Measurements from ENCODE around the gene KRTAP10-7.
"Not testable (repeated sequence)": the region's sequence is repeated elsewhere in the genome, so short reads cannot be mapped to it uniquely, and the experiment has no call there.

Gene KRTAP10-7

DNA sequence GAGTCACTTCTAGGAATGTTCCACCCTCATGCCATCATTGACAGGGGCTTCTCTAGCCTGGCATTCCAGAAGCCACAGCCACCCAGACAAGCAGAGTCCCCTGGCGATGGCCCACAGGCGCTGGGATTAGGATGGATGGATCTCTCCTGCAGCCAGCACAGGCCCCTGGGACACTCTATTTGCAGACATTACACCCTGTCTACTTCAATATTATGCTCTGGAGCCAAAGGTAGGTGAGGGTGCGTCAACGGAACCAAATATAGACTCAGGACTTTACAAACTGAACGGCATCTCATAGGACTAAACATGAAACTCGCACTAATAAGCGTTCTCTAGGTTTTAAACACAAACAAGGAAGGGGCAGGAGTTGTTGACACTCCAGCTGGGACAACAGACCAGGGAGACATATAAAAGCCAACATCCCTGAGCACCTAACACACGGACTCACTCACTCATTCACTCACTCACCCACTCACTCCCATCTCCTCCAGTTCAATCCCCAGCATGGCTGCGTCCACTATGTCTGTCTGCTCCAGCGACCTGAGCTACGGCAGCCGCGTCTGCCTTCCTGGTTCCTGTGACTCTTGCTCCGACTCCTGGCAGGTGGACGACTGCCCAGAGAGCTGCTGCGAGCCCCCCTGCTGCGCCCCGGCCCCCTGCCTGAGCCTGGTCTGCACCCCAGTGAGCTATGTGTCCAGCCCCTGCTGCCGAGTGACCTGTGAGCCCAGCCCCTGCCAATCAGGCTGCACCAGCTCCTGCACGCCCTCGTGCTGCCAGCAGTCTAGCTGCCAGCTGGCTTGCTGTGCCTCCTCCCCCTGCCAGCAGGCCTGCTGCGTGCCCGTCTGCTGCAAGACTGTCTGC is at the start of gene KRTAP10-7:
KRTAP10-7 (plus strand) TSS at position 480 of the 861 bp plus-strand sequence; CDS start at position 505, 25 bp downstream.
- DNase-seq (ENCODE audit: low spot score), result not testable (repeated sequence)

DNA sequence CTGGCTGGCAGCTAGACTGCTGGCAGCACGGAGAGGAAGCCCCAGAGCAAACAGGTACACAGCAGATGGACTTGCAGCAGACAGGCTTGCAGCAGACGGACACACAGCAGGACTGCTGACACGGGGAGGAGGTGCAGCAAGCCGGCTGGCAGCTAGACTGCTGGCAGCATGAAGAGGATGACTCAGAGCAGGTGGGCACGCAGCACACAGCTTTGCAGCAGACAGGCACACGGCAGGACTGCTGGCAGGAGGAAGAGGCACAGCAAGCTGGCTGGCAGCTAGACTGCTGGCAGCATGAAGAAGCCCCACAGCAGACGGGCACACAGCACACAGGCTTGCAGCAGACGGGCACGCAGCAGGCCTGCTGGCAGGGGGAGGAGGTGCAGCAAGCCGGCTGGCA is 49.6 kb upstream of the KRTAP10-7 start:
- DNase-seq (ENCODE audit: low spot score), result no peak

GRCh38 chr21:44551340-44551961 is 48.9 kb upstream of the KRTAP10-7 start, which contains the start of gene KRTAP10-2:
KRTAP10-2 (minus strand) TSS chr21:44551505; CDS start chr21:44551458, 47 bp downstream.
- DNase-seq (ENCODE audit: low spot score), result no peak

GRCh38 chr21:44552136-44552535 is 48.3 kb upstream of the KRTAP10-7 start:
- DNase-seq (ENCODE audit: low spot score), result no peak

DNA sequence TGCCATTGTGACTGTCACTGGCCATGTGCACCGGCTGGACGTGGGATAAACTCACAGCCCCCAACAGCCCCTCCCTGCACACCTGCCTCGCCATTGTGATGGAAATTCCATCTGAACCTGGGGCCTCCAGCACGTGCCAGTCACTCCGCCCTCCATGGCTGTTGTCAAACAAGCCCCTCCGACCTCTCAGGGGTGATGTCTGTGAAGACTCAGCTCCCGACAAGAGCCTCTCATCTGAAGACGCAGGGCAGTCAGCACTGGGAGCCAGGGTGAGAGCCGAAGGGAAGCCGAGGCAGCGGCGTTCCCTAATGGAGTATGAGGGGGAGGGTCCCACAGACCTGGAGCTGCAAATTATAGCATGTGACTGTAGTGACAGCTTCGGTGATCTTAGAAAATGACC is 47.7 kb upstream of the KRTAP10-7 start:
- no peak for DNase-seq (ENCODE audit: low spot score)

- no peak for DNase-seq (ENCODE audit: low spot score)
These were observed 45.1 kb upstream of the KRTAP10-7 start for GRCh38 chr21:44555200-44555875.

GRCh38 chr21:44556879-44557278 is 43.5 kb upstream of the KRTAP10-7 start:
- no peak for DNase-seq (ENCODE audit: low spot score)

DNA sequence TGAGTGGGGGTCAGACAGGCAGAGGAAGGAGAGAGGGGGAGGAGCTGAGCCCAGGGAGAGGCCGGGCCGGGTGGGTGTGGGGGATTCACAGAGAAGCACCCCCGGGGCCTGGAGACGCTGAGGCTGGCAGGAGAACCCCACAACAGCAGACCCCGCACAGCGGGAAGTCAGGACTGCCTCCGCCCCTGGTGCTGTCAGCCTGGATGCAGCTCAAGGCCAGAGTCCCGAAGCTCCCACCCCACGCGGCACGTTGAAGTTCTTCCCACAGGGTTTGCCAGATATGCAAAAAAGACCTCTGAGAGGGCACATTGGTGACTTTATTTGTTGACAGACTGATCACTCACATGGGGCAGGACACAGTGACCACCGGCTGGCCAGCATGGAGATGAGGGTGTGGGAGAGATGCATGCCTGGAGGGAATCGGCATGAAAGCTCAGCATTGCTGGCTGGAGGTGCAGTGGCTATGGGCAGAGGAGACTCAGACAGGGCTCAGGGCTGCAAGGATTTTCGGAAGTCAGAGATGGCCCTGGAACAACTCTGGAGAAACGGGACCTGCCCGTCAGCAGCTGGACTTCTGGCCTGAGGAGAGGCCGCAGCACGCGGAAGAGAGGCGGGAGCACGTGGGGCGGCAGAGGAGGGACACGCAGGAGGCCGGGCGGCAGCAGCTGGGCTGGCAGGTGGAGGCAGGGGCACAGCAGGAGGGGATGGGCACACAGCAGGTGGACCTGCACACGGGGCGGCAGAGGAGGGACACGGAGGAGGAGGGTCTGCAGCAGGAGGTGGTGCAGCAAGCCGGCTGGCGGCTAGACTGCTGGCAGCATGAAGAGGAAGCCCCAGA is 42.7 kb upstream of the KRTAP10-7 start:
- no peak for DNase-seq (ENCODE audit: low spot score)

DNA sequence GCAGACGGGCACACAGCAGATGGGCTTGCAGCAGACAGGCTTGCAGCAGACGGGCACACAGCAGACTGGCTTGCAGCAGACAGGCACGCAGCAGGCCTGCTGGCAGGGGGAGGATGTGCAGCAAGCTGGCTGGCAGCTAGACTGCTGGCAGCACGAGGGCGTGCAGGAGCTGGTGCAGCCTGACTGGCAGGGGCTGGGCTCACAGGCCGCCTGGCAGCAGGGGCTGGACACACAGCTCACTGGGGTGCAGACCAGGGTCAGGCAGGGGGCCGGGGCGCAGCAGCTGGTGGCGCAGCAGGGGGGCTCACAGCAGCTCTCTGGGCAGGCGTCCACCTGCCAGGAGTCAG is 42.1 kb upstream of the KRTAP10-7 start:
- not testable (repeated sequence) for DNase-seq (ENCODE audit: low spot score)

GRCh38 chr21:44558695-44559094 is 41.7 kb upstream of the KRTAP10-7 start, which contains the start of gene KRTAP10-3:
KRTAP10-3 (minus strand) TSS chr21:44558795; CDS start chr21:44558715, 80 bp downstream.
- no peak for DNase-seq (ENCODE audit: low spot score)

GRCh38 chr21:44564099-44564498 is 36.3 kb upstream of the KRTAP10-7 start:
- DNase-seq (ENCODE audit: low spot score), result no peak

DNA sequence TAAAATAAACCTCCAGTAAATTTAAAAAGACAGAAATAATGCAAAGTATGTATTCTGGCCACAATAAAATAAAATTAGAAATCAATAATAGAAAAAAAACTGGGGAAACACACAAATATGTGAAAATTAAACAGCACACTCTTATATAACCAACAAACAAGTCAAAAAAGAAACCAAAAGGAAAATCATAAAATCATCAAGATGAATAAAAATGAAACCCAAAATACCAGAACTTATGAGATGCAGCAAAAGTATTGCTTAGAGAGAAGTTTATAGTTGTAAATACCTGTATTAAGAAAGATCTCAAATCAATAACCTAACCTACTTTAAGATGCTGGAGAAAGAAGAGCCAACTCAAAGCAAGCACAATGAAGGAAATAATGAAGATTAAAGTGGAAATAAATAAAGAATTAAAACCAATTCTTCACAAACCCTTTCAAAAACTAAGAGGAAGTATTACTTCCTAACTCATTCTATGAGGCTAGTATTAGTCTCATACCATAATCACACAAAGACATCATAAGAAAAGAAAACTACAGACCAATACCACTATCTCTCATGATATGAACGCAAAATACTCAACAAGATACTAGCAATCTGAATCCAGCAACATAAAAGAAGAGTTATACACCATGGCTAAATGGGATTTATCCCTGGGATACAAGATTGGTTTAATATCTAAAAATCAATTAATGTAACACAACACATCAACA is 35.4 kb upstream of the KRTAP10-7 start:
- no peak for DNase-seq (ENCODE audit: low spot score)

DNA sequence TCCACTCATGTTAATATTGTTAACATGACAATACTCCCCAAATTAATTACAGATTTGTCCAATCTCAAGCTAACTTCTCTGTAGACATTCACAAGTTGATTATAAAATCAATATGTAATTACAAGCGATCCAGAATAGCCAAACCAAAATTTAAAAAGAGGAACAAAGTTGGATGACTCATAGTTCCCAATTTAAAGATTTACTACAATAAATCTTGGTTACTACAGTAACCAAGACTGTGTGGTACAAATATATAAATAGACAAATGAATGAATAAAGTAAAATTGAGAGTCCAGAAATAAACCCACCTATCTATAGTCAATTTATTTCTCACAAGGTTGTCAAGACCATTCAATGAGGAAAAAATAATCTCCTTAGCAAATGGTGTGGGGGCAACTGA is 34.0 kb upstream of the KRTAP10-7 start:
- DNase-seq (ENCODE audit: low spot score), result no peak

- DNase-seq (ENCODE audit: low spot score), result no peak
These were observed 32.8 kb upstream of the KRTAP10-7 start for GRCh38 chr21:44567481-44568171.

DNA sequence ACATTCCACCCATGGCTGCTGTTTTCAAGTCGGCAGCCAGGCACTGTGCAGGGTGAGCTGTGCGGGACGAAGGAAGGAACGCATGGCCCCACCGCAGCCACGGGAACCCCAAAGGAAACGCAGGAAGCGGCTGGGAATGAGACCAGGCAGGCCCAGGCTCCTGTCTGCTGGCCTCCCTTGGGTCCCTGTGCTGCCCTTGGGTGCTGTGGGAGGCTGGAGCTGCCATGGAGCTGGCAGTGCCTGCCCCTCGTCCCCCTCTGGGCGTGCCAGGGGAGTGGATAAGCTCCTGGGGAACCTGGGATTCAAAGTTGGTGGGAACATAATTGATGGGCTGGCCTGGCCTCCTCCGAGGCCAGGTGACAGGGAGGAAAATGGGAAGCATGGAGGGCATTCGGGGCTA is 32.1 kb upstream of the KRTAP10-7 start:
- DNase-seq (ENCODE audit: low spot score), result no peak

DNA sequence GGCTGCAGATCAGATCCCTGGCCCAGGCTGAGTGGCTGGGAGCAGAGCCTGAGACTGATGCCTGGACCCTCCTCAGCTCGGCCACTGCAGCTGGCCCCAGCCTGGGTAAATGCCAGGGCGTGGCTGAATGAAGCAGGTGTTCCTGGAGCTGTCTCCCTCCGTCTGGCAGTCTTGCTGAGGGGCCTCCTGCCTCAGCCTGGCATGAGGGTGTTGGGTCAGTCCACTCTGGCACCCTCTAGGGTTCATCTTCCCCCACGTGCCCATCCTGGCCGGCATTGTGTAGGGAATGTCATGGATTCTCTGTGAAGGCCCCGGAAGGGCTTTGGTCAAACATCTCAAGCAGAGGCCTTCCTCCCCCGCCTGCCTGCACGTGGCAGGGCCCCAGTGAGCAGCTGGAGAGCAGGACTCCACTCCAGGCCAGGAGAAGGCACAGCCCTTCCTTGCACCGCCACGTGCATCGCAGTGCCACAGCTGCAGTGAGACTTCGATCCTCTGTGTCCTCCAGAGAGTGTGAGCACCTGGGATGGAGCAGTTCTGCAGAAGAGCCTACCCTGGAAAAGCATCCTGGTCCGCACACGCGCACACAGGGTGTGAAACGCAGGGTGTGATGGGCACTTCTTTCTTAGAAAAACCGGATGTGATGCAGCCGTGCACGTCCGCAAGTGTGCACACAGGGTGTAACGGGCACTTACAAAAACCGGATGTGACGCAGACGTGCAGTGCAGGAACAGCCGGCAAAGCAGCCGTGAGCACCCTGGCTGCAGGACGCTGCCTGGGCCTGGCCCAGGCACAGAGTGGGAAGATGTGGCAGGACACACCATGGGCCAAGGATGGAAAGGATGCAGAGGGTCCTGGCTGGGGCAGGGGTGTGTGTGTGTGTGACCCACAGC is 31.5 kb upstream of the KRTAP10-7 start:
- no peak for DNase-seq (ENCODE audit: low spot score)

DNA sequence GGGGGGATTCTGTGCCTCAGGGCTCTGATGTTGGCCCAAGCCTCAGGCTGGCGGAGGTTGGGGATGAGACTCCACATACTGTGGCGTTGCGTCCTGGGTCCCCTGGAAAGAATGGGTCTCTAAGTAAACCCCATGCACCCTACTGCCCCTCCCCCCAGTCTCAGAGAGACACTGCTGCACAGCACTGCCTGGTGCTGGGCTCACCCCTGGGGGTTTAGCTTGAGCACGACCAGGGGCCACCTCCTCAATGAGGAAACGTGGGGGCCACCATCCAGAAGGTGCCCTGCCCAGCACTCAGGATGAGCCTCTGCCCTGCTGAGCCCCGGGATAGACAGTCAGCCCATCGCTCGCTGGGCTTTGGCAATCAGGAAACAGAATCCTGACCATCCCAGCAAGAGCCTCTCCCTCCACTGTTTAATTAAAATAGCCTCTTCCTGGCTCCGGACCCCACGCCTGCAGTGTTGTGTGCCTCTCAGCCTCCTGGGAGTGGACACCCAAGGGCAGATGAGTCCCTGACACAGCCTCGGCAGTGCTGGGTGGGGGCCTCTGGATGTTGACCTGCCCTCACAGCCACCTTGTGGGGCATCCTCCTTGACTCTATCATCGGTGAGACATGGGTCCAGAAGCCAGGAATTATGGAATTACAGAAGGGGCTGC is 30.4 kb upstream of the KRTAP10-7 start:
- DNase-seq (ENCODE audit: low spot score), result no peak

- no peak for DNase-seq (ENCODE audit: low spot score)
These were observed 29.1 kb upstream of the KRTAP10-7 start for GRCh38 chr21:44571296-44571695.
